Ascending aorta (tissue), 2 donors: Measurements from ENCODE around the gene MPRIP. TPM values are rescaled to one million over a fixed set of nuclear protein-coding genes. Genes with fewer than 3 reads are reported as not detected.

Experiments
- DNase-seq, 2 donors: peaks; one replicate each; pipeline ENCODE4 v3.0.0-alpha.2; 2019; ENCODE audit warnings: low spot score in 2 of 2
- H3K27ac ChIP-seq, 2 donors: fragments of 200-600 bp; sonication (generic); one replicate each; pipeline ENCODE4 v1.5.1; 2016 to 2017; ENCODE audit warnings: mild to moderate bottlenecking in 1 of 2
- H3K27me3 ChIP-seq: fragments of 200-600 bp; sonication (generic); one replicate; pipeline ENCODE4 v1.5.1; 2017
- H3K36me3 ChIP-seq, 2 donors: fragments of 200-600 bp; sonication (generic); one replicate each; pipeline ENCODE4 v1.5.1; 2016
- H3K4me1 ChIP-seq, 2 donors: fragments of 200-600 bp; sonication (generic); one replicate each; pipeline ENCODE4 v1.5.1; 2016 to 2017; ENCODE audit warnings: mild to moderate bottlenecking in 1 of 2
- H3K4me3 ChIP-seq, 2 donors: fragments of 200-600 bp; sonication (generic); one replicate each; pipeline ENCODE4 v1.5.1; 2016 to 2017; ENCODE audit warnings: mild to moderate bottlenecking in 1 of 2
- H3K9me3 ChIP-seq, 2 donors: fragments of 200-600 bp; sonication (generic); one replicate each; pipeline ENCODE4 v1.5.1; 2016
- CTCF ChIP-seq, 3 experiments: fragments of 200-600 bp in 2 of 3; fragments of 450-650 bp in 1 of 3; sonication (generic) in 2 of 3; IDR thresholded peaks; one replicate each; pipeline ENCODE4 v1.5.1; 2016 to 2019; ENCODE audit warnings: antibody characterized with exemption in 3 of 3, mild to moderate bottlenecking in 1 of 3, moderate library complexity in 1 of 3
- intact Hi-C: fragments of 100-400 bp; cut with DNase I; formaldehyde crosslinking; loops from one replicate; pipeline ENCODE4 v1.15.1; 2023
- total RNA-seq: library from RNA; depleted of rRNA; stranded (reverse); fragments of >200 nt; gene quantifications from one replicate; pipeline ENCODE4 v1.1.0, GENCODE V29; 2016

Gene MPRIP
- total RNA-seq, 1 donor from 2014 or later, result 246 TPM

- no peaks in the 10 kb centered on the region for H3K27me3 ChIP-seq
- peaks cover 3 to 27% of the 10 kb centered on the region in 2 donors for H3K4me1 ChIP-seq
- peak overlapping the region in 1 of 2 donors; percentile 75 for H3K4me3 ChIP-seq
- H3K9me3 ChIP-seq, result no peaks in the 10 kb centered on the region
- TF ChIP-seq CTCF (IDR thresholded peaks at IDR 0.05), result no peak
- no peaks in the 10 kb centered on the region for H3K36me3 ChIP-seq
- DNase-seq, result no peak
- H3K27ac ChIP-seq, result peak overlapping the region; percentile 57 to 58
- intact Hi-C loops, result loop anchor here (5.0 kb wide), 2 partner anchors 34 to 196 kb away; partner anchors contain the start of gene FLCN
These were observed 1.2 kb upstream of the MPRIP start for GRCh38 chr17:17041018-17041521.

- peak overlapping the region; percentile 49 to 75 for H3K4me3 ChIP-seq
- TF ChIP-seq CTCF (IDR thresholded peaks at IDR 0.05), result no peak
- no peaks in the 10 kb centered on the region for H3K9me3 ChIP-seq
- no peaks in the 10 kb centered on the region for H3K27me3 ChIP-seq
- H3K4me1 ChIP-seq, result peaks cover 3 to 29% of the 10 kb centered on the region in 2 donors
- H3K36me3 ChIP-seq, result no peaks in the 10 kb centered on the region
- peak; percentile 95 to 99 for DNase-seq
- intact Hi-C loops, result loop anchor here (2.0 to 5.0 kb wide), 3 partner anchors 34 to 196 kb away; partner anchors contain the start of genes FLCN and PLD6
- peak overlapping the region; percentile 57 to 58 for H3K27ac ChIP-seq
These were observed 480 bp upstream of the MPRIP start for GRCh38 chr17:17041571-17042383.

GRCh38 chr17:17042851-17043460, 699 bp downstream of the MPRIP start:
- Histone ChIP-seq H3K36me3 (no peaks in the 10 kb centered on the region), H3K27ac (peak overlapping the region; percentile 88 to 90), H3K27me3 (no peaks in the 10 kb centered on the region), H3K9me3 (no peaks in the 10 kb centered on the region), H3K4me3 (peak overlapping the region; percentile 75 to 79), H3K4me1 (peaks cover 3 to 27% of the 10 kb centered on the region in 2 donors)
- intact Hi-C loops, result loop anchor here (2.0 to 5.0 kb wide), 3 partner anchors 36 to 194 kb away; partner anchors contain the start of genes FLCN and PLD6
- DNase-seq, result no peak
- no peak for TF ChIP-seq CTCF (IDR thresholded peaks at IDR 0.05)

- DNase-seq, result no peak
- intact Hi-C loops, result loop anchor here (2.0 to 5.0 kb wide), 3 partner anchors 36 to 194 kb away; partner anchors contain the start of genes FLCN and PLD6
- Histone ChIP-seq H3K27ac (peak overlapping the region; percentile 88 to 90), H3K9me3 (no peaks in the 10 kb centered on the region), H3K27me3 (no peaks in the 10 kb centered on the region), H3K4me1 (peaks cover 3 to 29% of the 10 kb centered on the region in 2 donors), H3K36me3 (no peaks in the 10 kb centered on the region), H3K4me3 (peak overlapping the region; percentile 75 to 79)
- no peak for TF ChIP-seq CTCF (IDR thresholded peaks at IDR 0.05)
These were observed 1.4 kb downstream of the MPRIP start for GRCh38 chr17:17043461-17044271.
